Measurements from ENCODE around the gene ABHD12B. TPM values are rescaled to one million over a fixed set of nuclear protein-coding genes. Genes with fewer than 3 reads are reported as not detected.

The ABHD12B gene
- total RNA-seq, 4 donors from 2014 or later, result 20.9 to 77.3 (median 36.2) TPM

DNA sequence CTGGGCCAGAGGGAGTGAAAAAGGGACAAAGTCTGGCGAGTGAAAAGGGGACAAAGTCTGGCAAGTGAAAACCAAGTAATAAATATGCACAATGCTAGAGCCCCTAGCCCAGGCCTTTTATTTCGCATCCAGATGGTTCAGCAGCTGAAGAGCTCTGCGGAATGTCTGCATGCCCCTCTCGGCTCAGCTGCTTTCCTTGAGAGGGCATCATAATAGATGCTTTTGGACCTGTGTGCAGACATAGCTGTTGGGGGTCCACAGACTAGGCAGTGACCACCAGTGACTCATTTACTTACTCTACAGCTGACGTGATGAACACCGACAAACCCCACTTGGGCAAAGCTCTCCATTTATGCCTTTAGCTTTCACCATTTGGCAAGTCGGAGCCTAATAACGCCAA lies 45.2 kb upstream of the ABHD12B start:
- TF ChIP-seq POLR2A (IDR thresholded peaks at IDR 0.05), result no peak
- TF ChIP-seq, protein P1, sequence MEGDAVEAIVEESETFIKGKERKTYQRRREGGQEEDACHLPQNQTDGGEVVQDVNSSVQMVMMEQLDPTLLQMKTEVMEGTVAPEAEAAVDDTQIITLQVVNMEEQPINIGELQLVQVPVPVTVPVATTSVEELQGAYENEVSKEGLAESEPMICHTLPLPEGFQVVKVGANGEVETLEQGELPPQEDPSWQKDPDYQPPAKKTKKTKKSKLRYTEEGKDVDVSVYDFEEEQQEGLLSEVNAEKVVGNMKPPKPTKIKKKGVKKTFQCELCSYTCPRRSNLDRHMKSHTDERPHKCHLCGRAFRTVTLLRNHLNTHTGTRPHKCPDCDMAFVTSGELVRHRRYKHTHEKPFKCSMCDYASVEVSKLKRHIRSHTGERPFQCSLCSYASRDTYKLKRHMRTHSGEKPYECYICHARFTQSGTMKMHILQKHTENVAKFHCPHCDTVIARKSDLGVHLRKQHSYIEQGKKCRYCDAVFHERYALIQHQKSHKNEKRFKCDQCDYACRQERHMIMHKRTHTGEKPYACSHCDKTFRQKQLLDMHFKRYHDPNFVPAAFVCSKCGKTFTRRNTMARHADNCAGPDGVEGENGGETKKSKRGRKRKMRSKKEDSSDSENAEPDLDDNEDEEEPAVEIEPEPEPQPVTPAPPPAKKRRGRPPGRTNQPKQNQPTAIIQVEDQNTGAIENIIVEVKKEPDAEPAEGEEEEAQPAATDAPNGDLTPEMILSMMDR (IDR thresholded peaks at IDR 0.05), result no peak
- no peak for DNase-seq (ENCODE audit: low spot score in 2 of 2)
- intact Hi-C loops (cut with DNase I; ENCODE audit: low total_unique reads), result no loop called here
- WGBS, 2 donors, result 92 to 97% methylated on average over 8 of the region's 8 CpGs
- H3K4me3 ChIP-seq (ENCODE audit: low read depth, poor library complexity, severe bottlenecking), result no peak overlapping the region

DNA sequence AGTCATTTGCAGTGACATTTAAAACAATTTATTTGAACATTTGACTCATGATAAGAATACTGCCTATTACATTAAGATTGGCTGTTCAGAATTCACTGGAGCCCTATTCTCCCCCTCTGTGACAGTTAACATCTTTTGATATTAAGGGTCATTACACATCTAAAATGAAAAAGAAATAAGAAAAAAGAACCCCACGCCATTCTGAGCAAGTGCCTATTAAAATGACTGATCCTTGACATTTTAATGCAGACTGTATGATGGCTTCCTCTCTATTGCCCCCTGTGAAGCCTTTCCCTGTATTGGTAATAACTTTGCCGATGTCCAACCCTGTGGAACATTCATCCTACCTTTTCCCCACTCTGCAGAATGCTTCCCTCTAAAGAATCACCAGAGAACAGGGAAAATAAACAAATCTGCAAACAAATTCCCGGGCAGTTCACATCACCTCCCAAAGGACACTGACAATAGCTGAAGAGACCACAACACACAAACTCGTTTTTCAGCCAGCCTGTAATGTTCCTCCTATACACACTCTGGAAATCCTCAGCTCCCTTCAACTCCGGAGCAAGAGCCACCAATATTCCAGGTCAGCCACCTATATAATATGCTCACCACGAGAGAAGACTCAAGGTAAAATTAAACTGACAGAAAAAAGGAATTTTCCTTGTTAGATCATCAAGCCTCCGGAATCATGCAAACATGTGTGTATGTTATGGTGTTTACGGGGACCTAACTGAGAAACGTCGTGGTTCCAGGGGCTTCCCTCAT lies 42.9 kb upstream of the ABHD12B start:
- no peak for DNase-seq (ENCODE audit: low spot score in 2 of 2)
- no peak overlapping the region for H3K4me3 ChIP-seq (ENCODE audit: low read depth, poor library complexity, severe bottlenecking)
- WGBS, 2 donors, result 59 to 72% methylated on average over 10 of the region's 10 CpGs
- TF ChIP-seq POLR2A (IDR thresholded peaks at IDR 0.05), result no peak
- TF ChIP-seq, protein P1 (IDR thresholded peaks at IDR 0.05), result no peak
- intact Hi-C loops (cut with DNase I; ENCODE audit: low total_unique reads), result no loop called here

DNA sequence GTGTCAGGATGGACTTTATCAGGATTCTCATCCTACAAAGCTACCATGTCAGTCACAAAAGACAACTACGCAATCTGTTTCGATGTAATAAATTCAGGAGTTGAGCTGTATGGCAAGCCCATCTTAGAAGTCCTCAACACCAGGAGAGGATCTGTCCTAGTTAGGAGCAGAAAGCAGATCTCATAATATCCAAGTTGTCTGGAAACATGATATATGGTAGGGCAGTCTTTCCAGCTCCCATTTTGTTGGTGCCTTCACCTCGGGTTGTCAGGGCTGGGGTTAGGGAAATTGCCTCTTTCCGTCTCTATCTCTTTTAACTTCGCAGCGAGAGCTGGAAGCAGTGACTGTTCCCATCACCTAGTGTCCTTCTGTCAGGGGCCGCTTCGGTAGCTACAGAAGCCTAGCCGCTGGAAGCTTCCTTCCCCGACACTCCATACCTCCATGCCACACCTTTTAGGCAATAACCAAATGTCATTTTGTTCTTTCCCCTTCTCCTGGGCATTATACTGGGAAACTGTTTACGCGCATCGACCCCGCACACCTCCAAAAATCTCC lies 42.3 kb upstream of the ABHD12B start:
- intact Hi-C loops (cut with DNase I; ENCODE audit: low total_unique reads), result no loop called here
- peak overlapping the region; percentile 83 for H3K4me3 ChIP-seq (ENCODE audit: low read depth, poor library complexity, severe bottlenecking)
- 13 to 17% methylated on average over 14 of the region's 14 CpGs for WGBS, 2 donors
- TF ChIP-seq POLR2A (IDR thresholded peaks at IDR 0.05), result no peak
- TF ChIP-seq, protein P1 (IDR thresholded peaks at IDR 0.05), result no peak
- DNase-seq (ENCODE audit: low spot score in 2 of 2), result no peak

DNA sequence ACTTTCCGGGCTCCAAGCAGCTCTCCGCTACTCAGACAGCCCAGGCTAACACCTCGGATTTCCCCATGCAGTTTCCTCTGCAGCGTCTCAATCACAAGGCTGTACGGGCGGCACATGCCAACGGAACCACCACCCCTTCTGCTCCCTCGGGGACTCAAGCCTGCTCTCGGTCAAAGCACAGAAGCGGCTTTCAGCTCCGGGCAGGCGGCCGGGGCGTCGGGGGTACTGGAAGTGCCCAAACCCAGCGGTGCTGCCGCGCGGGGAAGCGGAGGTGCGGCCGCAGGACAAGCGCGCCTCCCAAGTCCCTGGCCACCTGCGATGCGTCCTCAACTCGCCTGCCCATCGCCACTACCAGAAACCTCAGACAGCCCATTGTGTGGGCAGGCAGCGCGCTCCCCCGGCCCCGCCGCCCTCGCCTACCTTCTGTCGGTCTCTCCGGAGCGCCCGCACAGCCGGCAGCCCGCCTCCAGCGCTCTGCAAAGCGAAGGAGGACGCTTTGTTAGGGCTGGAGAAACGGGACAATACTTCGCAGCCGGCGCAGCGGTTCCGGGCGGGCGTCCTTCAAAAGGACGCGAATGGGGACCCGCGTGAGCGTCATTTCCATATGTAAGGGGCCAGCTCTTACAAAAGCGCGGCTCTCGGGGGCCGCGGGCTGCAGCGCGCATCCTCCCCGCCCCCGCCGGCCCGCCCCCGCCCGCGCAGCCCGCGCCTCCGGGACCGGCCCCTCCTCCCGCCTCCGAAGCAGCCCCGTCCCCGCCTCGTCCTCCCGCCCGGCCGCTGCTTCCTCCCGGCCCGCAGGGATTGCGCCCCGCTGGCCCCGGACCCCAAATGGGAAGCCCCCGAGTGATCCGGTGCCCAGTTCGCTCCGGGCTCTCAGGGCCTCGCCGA lies 41.6 kb upstream of the ABHD12B start:
- peak; percentile 50 to 91 for DNase-seq (ENCODE audit: low spot score in 2 of 2)
- peak overlapping the region; percentile 83 for H3K4me3 ChIP-seq (ENCODE audit: low read depth, poor library complexity, severe bottlenecking)
- no peak for TF ChIP-seq POLR2A (IDR thresholded peaks at IDR 0.05)
- TF ChIP-seq, protein P1 (IDR thresholded peaks at IDR 0.05), result no peak
- intact Hi-C loops (cut with DNase I; ENCODE audit: low total_unique reads), result no loop called here
- WGBS, 2 donors, result 0 to 1% methylated on average over 35 to 51 of the region's 93 CpGs

DNA sequence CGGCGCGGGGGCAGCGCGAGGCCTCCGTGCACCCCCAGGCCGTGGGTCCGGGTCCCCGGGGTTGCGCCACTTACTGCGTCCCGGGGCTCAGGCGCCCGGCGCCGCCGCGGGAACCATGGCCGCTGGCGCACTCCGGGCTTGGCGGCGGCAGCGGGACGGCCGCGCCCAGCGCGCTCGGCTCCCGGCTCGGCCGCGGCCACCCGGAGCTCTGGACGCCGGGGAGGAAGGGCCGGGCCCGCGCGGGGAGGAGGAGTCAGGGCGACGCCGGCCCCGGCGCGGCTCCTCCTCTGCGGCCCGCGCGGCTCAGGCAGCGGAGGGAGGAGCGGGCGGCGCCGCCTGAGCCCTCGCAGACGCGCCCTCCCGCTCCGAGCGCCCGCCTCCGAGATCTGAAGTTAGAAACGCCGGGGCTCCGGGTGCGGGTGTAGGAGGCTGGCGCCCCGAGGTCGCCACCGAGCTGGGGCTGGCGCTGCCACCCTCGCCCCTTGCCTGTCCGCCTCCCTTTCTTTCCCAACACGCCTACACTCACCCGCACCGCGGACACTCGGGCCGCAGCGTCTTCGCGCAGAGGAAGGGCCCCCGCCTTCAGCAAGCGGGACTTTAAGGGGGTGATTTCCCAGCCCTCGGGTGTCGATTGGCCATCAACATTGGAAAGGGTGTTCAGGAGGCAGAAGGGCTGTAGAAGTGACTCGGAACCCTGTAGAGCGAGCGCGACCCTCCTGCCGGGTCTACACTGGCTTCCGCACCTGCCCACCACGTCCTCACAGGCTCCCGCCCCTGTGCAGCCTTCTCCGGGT lies 40.7 kb upstream of the ABHD12B start, which contains the start of gene NIN:
Gene NIN, minus strand, starts transcription at position 231 of the 794 bp plus-strand sequence. CDS start 9,106 bp downstream, outside the sequence.
- peak; percentile 49 to 92 for DNase-seq (ENCODE audit: low spot score in 2 of 2)
- intact Hi-C loops (cut with DNase I; ENCODE audit: low total_unique reads), result no loop called here

More for the DNA sequence above, 40.7 kb upstream of the ABHD12B start, which contains the start of gene NIN:
- no peak for TF ChIP-seq POLR2A (IDR thresholded peaks at IDR 0.05)
- 0% methylated on average over 32 to 67 of the region's 97 CpGs for WGBS, 2 donors
- H3K4me3 ChIP-seq (ENCODE audit: low read depth, poor library complexity, severe bottlenecking), result peak within 1 kb of the TSS; percentile 87

Measured in lower leg skin (tissue), 4 donors.